Stimulated activated CD4-positive, alpha-beta T cell treated with anti-CD3 and anti-CD28 coated beads, Interleukin-1b, Interleukin-23, amount 100 ng/mL, for 48 hours (primary cell): ENCODE data around the gene EPS8L3.

ENCODE experiments used
- DNase-seq: peaks from one replicate; pipeline ENCODE4 v3.0.0-alpha.2; 2020

The EPS8L3 gene

DNA sequence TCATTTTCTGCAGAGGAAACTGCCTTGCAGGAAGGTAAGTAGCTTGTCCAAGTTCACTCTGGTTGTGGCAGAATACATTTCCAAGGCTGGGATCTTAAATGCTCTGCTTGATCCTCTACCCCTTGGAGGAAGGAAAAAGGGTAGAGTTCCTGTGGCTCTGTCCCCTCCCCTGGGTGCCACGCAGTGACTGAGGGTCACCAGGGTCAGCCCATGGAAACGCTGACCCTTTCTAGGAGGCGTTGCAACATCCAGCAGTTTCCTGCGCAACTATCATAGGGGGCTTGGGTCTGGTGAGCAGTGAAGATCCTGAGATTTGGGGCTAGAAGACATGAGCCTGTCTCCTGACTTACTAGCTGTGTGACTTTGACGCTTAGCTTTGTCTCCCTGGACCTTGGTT lies 29.4 kb upstream of the EPS8L3 start:
- DNase-seq = no peak

DNA sequence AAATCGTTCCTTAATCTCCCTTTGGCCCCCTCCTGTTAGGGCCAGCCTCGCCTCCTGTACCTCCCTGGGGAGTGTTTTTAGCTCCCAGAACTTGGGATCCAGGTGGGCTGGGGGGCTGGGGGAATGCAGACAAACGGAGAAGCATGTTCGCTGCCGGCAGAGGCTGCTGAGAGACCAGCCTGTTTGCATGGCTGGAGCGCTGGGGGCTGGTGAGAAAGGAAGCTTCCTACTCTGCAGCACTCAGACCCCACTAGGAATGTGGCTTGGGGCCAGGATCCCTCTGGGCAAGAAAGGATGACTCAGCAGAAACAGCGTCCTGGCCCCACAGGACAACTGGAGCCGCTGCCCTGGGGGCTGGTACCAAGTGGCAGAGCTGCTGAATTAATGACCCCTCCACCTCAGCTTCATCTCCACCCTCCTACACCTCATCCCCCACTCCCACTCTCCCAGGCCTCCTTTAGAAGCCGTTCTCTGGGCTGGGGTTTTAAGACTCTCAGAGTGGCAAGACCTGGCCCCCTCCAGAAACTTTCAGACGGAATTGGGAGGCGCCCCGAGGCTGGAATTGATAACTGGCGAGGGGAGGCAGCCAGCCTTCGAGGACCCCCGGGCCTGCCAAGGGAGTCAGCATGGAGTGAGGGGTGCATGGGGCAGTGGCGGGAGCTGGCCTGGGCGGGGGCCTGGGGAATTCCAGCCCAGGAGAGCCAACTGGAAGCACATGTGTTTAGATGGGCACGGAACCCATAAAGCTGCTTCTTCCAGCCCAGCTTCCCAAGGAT lies 28.5 kb upstream of the EPS8L3 start:
- no peak for DNase-seq

GRCh38 chr1:109791495-109792043 lies 27.8 kb upstream of the EPS8L3 start:
- DNase-seq = no peak

DNA sequence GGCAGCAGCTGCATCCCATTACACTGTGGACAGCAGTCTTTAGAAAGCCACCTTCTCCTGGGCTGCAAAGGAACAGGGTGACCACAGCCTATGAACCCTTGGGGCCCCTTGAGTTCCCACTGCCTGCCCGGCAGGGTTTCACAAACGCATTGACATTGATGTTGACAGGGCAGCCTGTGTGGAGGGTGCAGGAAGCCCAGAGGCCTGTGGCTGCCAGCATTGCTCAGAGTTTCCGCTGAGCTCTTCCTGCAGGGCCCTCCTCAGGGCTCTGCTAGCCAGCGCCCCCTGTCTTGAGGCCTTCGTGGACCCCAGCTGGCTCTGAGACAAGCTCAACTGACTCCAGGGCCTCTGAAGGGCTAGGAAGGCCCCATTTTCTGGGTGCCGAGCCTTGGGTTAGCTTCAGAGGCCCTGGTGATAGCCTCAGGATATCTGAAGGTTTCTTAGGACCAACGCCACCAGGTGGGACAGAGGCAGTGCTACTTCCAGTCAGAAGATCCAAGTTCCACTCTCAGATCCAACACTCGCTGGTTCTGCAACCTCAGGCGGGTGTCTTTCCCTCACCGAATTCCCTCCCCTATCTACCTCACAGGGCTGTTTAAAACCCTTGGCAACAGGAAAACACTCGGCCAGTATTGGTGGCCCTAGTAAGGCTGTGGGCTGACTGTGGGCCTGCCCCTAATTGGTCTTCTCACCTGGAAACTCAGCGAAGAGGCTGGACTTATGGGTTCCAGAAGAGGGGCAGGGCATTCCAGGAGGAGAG lies 27.2 kb upstream of the EPS8L3 start:
- peak; percentile 86 for DNase-seq

DNA sequence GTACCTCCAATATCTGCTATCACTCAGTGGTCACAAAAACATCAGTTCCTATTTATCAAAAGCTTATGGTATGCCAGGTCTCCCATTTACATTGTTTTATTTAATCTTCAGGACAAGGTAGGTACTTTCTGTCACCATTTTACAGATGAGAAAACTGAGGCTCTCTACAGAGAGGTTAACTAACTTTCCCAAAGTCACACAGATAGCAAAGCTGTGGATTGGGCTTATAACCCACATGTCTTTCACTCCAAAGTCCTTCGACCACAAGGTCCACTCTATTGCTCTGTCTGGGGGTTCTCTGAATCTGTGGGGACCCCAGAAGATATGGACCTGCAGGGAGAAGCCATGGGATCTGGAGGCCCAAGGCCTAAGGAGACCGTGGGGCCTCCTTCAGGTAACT lies 26.6 kb upstream of the EPS8L3 start:
- no peak for DNase-seq

DNA sequence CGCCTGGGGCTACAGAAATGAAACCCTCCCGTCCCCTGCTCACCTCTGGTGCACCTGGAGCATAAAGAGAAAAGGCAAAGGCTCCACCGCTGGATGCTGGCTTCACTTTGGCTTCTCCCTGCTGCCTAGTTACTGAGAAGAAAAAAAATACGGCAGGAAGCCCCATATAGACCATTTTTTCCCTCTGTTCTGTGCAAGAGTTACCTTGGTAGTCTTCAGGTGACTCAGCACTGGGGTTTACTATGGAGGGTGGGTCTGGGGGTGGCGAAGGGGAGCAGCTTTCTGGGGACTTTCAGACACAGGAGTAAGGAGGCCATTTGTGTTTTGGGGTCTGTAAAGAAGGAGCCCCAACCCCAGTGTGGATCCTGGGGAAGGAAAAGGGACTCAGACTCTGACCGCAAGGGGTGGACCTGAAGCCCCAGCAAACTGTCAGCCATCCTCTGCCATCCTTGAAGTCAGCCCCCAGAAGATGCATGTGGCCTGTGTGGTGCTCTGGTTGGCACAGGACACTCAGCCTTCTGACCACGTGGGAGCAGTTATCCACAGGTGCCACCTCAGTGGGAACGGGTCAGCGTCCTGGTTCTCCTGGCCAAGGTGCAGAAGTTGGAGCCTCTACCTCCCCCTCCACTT lies 25.9 kb upstream of the EPS8L3 start:
- DNase-seq = no peak

GRCh38 chr1:109788695-109789521 lies 25.2 kb upstream of the EPS8L3 start:
- DNase-seq = no peak

DNA sequence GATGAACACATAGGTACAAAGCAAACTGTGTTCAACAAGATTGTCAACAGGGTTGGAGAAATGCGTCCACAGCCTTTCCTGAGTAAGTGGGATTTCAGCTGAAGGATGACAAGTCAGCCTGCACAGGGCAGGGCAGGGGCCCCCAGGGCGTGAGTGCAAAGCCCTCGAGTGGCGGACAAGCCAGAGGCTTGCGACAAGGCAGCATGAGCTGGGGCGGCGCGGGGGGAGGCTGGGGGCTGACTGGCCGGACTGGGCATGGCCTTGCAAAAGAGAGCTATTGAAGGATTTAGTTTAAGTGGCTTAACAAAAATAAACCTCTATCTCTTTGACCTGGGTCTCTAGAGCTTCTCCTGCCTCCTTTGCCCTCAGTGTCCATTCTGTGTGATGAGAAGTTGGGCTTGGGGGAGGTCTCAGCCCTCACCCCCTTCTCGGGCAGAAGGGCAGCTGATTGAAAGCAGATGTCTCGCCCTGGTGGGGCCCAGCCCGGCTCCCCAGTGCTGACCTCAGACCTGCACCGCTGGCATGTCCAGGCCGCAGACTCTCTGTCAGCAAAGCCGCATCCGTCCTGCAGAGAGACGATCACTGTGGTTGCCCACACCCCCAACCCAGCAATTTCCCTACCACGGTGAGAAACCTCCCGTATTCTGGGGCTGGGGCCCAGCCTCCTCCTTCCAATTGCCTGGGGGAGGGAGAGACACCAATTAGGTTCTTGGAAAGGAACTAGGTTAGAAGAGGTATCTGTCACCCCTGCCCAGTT lies 24.3 kb upstream of the EPS8L3 start:
- DNase-seq = no peak

- DNase-seq = no peak
Measured at GRCh38 chr1:109787211-109787844, 23.6 kb upstream of the EPS8L3 start.

DNA sequence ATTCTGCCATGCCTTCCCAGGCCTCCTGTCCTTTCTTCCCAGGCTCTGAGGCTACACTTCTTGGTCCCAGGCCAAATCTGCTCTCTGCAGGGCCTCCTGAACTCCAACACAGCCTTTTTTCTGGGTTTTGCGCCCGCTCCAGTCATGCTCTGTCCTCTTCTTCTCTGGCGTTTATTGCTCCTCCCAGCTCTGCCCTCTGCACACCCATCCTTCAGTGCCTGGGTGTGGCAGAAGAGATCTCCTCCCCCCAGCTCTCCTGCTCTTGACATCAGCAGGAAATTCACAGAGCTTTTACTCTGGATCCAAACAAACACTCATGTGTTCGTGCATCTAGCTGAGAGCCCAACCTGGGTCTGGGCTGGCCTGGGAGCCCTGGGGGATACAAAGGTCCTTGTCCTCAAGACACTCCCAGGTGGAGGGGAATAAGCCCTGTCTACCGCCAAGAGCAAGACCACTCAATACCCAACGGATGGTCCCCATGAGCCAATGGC lies 22.9 kb upstream of the EPS8L3 start:
- no peak for DNase-seq

- no peak for DNase-seq
Measured at GRCh38 chr1:109786112-109786480, 22.4 kb upstream of the EPS8L3 start.

GRCh38 chr1:109785446-109786111 lies 21.9 kb upstream of the EPS8L3 start:
- no peak for DNase-seq

- DNase-seq = no peak
Measured at GRCh38 chr1:109784551-109785252, 21.0 kb upstream of the EPS8L3 start.

- DNase-seq = no peak
Measured at GRCh38 chr1:109783436-109783835, 19.7 kb upstream of the EPS8L3 start.

- DNase-seq = no peak
Measured at GRCh38 chr1:109782927-109783326, 19.2 kb upstream of the EPS8L3 start.

DNA sequence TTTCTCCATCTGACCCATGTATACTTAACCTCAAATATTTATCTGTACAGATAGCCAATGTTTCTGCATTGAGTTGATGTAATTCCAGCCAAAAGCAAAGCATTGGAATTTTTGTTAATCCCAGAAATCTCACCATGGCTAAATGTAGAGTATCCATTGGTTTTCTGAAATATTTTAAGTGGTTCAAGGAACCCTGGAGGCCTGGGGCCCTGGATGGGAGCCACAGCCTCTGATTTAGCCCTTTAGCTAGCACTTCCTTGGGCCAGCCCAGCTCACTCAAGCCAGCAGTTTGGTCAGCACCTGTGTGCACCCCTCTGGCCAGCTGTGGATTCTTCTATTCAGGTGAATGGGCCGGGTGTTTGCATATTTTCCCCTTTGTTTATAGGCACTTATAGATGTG lies 18.8 kb upstream of the EPS8L3 start:
- no peak for DNase-seq

DNA sequence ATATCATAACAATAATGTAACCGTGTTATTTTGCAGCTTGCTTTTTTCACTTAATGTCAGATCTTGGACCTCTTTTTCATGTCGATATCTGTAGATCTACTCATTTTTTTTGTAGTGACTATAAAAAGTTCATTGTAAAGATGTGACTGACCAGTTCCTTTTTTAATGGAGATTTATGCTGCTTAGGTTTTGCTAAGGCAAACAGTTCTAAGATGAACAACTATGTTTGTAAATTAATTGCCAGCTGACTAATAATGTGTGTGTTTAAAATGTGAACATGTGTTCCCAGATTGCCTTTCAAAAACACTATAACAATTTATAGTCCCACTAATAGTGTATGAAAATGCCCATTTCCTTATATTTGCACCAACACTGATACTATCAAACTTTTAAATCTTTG lies 18.1 kb upstream of the EPS8L3 start:
- DNase-seq = no peak

GRCh38 chr1:109780982-109781381 lies 17.3 kb upstream of the EPS8L3 start:
- no peak for DNase-seq

DNA sequence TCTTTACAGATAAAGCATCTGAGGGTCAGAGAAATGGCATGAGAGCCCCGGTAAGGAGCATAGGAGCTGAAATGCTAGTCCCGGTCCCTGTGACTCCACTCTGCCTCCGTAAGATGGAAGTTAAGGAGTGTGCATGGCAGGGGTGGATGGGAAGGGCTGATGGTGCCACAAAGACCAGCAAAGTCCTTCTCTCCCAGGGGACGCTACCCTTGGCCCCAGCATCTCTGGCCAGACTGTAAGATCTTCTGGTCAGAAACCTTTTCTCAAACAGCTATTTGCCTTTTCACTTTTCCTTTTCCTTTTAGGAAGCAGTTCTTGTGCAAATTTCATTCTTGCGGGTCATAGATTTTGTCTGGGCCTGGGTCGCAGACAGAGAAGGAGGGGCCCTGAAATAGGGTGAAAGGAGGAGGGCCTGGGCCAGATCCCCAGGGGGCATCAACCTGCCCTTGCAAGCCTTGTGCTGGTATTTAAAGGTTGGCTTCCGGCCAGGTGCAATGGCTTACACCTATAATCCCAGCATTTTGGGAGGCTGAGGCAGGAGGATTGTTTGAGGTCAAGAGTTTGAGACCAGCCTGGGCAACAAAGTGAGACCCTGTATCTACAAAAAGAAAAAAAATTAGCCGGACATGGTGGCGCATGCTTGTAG lies 14.4 kb upstream of the EPS8L3 start:
- no peak for DNase-seq

- DNase-seq = no peak
Measured at GRCh38 chr1:109777436-109777835, 13.7 kb upstream of the EPS8L3 start.
